Measurements from ENCODE around the gene DSCAM.

- TF ChIP-seq EZH2 (IDR thresholded peaks at IDR 0.05; ENCODE audit: insufficient read depth, poor library complexity, severe bottlenecking) (no peak), EZH2phosphoT487 (IDR thresholded peaks at IDR 0.05; ENCODE audit: insufficient read depth, low read depth) (no peak)
Measured at GRCh38 chr21:40769231-40769630, 77.7 kb downstream of the DSCAM start.
